Effector CD4-positive, alpha-beta T cell (primary cell): ENCODE measurements around the gene AGBL1.

Experiments
- DNase-seq: peaks from one replicate; pipeline ENCODE4 v3.0.0-alpha.2; 2020

The AGBL1 gene

GRCh38 chr15:86540840-86541467 is 461.3 kb downstream of the AGBL1 start:
- DNase-seq: no peak

GRCh38 chr15:86541540-86541939 is 461.9 kb downstream of the AGBL1 start:
- no peak for DNase-seq

DNA sequence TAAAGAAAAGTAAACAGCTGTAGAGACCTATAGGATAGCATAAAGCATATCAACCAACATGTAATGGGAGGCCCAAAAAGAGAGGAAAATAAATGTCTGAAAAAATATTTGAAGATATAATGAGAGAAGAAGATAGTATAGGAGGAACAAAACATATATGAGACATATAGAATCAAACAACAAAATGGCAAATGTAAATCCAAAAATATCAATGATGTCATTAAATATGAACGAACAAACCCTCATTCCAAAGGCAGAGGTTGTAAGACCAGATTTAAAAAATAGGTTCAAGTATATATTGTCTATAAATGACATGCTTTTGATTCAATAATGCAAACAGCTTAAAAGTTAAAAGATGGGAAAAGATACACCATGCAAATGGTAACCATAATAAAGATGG is 470.4 kb downstream of the AGBL1 start:
- DNase-seq: no peak

DNA sequence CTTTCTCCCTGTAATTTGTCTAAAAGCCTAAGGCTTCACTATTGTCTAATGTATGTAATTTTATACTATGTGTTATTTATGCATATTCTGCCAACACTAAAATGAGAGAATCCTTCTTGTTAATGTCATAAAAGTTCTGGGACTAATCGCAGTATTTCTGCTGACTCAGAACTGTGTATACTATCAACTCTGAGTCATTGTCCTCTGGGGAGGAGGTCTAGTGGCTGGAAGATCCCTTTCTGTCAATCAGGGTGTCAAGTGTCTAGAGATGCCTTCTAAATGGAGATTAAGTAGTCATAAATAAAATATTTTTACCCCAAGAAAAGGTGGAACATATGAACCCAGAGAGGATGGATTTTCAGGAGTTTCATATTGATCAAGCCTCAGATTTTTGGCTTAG is 473.4 kb downstream of the AGBL1 start:
- no peak for DNase-seq

GRCh38 chr15:86555098-86555497 is 475.4 kb downstream of the AGBL1 start:
- DNase-seq: no peak

DNA sequence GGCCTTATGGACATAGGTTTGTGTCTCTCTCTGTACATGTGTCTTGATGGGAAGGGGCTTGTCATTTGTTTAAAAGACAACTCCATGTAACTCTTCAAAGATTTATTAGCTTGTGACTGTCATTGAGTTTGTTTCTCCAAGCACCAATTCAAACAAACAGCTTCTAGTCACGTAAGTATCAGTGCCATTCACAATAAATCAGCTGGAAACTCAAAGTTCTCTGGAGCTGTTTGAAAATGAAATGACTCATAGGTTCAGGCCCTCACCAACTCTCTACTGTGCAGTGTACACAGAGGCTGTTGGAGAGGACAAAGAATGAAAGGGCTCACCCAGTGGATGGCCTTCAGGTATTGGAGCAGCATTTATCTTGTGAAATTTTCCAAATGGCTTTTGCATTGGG is 476.3 kb downstream of the AGBL1 start:
- no peak for DNase-seq

GRCh38 chr15:86556396-86557017 is 476.8 kb downstream of the AGBL1 start:
- DNase-seq: no peak

DNA sequence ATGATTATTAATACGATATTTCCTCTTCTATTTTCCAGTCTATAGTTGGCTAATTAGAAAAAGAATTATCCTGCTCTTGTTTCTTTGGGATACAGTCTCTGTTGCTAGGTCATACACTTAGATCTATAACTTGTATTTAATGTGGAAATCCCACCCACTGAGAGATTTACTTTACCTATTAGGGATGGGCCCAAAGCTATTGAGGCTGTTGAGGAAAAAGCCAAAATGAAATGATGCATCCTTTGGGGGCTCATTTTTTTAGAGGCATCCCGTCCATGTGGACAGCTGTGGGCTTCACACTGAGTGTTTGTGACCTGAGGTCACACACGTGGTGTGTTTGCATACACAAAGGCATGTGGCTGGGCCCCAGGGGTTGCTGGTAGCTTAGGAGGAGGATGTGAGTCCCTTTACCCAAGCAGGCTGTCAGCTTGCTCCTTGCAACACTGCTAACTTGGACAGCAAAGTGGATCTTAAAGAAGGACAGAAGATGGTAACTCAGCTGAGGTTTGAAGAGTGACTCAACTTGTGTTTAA is 477.4 kb downstream of the AGBL1 start:
- DNase-seq: no peak

DNA sequence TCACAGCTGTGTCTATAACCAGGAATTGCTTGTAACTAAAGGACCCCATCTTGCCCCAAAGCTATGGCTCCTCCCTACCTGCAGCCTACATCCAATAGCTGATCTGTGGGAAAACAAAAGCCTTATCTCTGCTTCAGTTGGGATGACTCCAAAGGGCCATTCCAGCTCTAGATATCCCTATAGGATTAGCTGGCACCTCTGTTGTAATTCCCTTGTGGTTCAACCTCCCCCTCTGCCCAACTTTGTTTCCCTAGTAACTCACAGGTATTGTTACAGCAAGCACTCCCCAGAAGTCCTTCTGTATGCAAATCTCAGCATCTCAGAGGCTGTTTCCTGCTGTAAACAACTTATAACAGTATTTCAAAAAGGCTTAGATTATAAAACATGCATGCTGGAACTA is 478.6 kb downstream of the AGBL1 start:
- DNase-seq: no peak

GRCh38 chr15:86558686-86559085 is 479.0 kb downstream of the AGBL1 start:
- DNase-seq: no peak

- DNase-seq: no peak
These were observed 488.7 kb downstream of the AGBL1 start for GRCh38 chr15:86568378-86568777.

DNA sequence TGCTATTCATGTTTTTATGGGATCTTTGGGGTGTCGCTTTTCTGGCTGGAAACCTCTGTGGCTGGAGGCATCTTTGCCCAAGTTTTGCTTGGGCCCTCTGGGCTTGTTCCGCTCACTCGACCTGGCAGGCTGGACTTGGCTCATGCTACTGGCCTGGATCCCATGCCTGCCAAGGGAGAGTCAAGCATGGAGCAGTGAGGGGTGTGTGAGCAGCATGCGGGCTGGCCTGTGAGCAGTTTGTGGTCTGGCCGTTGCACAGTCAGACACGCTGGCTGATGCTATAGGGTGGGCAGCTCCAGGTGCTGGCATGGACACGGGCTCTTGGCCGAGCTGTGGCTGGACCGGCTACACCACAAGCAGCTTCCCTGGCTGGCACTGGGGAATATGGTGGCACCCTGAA is 491.1 kb downstream of the AGBL1 start:
- DNase-seq: no peak

DNA sequence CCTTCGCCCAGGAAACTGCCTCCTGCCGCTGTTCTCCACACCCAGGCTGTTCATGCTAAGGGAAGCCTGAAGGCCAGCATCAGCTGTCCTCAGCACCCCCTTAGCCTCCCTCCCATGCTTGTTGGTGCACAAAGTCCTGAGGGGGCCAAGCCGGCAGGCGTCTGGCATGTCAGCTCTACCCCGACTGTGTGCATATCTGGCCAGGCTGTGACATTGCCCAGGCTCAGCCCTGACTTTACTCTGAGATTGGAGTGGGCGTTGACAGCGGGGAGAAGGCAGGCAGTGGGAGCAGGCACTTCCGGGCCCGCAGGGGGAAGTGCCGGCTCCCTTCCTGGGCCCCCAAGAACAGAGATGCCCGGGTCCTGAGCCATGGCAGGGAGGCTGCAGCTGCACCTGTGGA is 492.2 kb downstream of the AGBL1 start:
- no peak for DNase-seq

GRCh38 chr15:86572368-86572841 is 492.7 kb downstream of the AGBL1 start:
- no peak for DNase-seq

DNA sequence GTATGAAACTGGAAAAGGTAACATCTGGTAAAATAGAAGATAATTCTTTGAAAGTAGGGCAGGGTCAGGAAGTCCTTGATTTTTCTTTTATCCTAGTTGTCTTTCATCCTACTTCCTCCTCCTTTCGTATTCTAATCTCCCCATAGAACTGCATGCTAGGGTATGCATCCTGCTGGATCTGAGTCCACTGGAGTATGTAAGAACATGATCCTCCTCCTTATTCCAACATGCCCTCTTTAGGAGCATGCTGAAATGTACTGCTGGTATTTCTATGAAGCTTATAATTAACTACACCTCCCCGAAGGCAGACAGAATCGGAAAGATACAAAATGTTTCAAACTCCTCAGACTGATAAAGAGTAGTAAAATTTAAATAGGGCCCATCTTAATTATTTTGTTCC is 493.8 kb downstream of the AGBL1 start:
- DNase-seq: no peak

- no peak for DNase-seq
These were observed 508.7 kb downstream of the AGBL1 start for GRCh38 chr15:86588413-86588812.

DNA sequence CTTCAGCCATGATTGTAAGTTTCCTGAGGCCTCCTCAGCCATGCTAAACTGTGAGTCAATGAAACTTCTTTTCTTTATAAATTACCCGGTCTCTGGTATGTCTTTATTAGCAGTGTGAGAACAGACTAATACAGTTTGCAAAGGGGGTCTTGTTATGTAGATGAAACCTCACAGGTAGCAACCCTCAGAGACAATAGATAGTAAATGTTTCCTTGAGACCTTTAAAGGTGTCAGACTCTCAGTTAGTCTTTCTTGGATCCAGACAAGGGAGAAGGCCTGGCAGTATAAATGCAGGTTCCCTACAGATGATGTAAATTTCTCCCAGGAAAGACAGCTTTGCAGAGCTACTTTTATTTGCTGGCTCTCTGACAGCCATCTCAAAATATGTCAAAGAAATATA is 510.8 kb downstream of the AGBL1 start:
- no peak for DNase-seq

GRCh38 chr15:86591158-86591557 is 511.5 kb downstream of the AGBL1 start:
- DNase-seq: no peak

DNA sequence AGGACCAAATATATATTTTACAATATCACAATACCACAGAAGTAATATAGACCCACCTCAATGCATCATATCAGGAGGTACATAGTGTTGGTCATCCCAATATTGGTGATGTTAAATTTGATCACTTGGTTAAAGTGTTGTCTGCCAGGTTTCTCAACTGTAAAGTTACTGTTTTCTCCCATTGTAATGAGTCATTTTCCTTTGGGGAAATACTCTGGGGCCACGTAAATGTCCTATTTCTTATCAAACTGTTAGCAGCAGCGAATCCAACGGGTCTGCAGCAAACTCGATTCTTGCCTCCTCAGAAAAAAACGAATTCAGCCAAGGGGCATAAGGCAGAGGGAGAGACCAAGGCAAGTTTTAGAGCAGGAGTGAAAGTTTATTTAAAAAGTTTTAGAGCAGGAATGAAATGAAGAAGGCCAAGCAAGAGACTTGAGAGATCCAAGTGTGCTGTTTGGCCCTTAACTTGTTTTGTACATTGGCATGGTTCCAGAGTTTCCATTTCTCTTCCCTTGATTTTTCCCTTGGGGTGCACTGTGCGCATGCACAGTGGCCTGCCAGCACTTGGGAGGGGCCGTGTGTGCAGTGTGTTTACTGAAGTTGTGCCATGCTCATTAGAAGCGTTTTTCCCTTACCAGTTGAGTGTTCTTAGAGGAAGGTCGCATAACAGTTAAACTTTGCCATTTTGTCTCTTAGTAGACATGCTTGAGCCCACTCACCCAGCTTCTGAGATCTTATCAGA is 512.5 kb downstream of the AGBL1 start:
- DNase-seq: no peak

DNA sequence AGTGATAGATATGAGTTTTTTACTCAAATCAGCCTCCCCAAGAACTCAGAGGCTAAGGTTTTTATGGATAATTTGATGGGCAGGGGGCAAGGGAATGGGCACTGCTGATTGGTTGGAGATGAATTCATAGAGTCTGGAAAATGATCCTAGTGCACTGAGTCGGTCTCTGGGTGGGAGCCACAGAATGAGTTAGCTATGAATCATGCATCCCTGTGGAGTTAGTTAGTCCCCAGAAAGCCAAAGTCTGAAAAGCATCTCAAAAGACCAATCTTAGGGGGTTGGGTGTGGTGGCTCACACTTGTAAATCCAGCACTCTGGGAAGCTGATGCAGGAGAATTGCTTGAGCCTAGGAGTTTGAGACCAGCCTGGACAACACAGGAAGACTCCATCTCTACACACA is 516.1 kb downstream of the AGBL1 start:
- no peak for DNase-seq

- no peak for DNase-seq
These were observed 523.8 kb downstream of the AGBL1 start for GRCh38 chr15:86603466-86603865.

- no peak for DNase-seq
These were observed 529.0 kb downstream of the AGBL1 start for GRCh38 chr15:86608461-86609205.

GRCh38 chr15:86609275-86609674 is 529.6 kb downstream of the AGBL1 start:
- DNase-seq: no peak
